ENCODE data around the gene TESK2.

Gene TESK2

GRCh38 chr1:45454464-45454863 lies 36.5 kb downstream of the TESK2 start:
- TF ChIP-seq GATA2 (IDR thresholded peaks at IDR 0.05; ENCODE audit: low read depth, low read length): no peak
- TF ChIP-seq GATA3 (IDR thresholded peaks at IDR 0.05; ENCODE audit: low read depth, low read length): no peak

GRCh38 chr1:45452503-45452902 lies 38.5 kb downstream of the TESK2 start:
- TF ChIP-seq GATA3 (IDR thresholded peaks at IDR 0.05; ENCODE audit: low read depth, low read length) (no peak), GATA2 (IDR thresholded peaks at IDR 0.05; ENCODE audit: low read depth, low read length) (no peak)

- no peak for TF ChIP-seq GATA3 (IDR thresholded peaks at IDR 0.05; ENCODE audit: low read depth, low read length)
These were observed 42.6 kb downstream of the TESK2 start for GRCh38 chr1:45448357-45448756.

GRCh38 chr1:45446950-45447672 lies 43.9 kb downstream of the TESK2 start:
- no peak for TF ChIP-seq GATA3 (IDR thresholded peaks at IDR 0.05; ENCODE audit: low read depth, low read length)
- no peak for TF ChIP-seq GATA2 (IDR thresholded peaks at IDR 0.05; ENCODE audit: low read depth, low read length)

GRCh38 chr1:45446530-45446929 lies 44.4 kb downstream of the TESK2 start:
- TF ChIP-seq GATA2 (IDR thresholded peaks at IDR 0.05; ENCODE audit: low read depth, low read length) (no peak), GATA3 (IDR thresholded peaks at IDR 0.05; ENCODE audit: low read depth, low read length) (no peak)

- no peak for TF ChIP-seq GATA3 (IDR thresholded peaks at IDR 0.05; ENCODE audit: low read depth, low read length)
These were observed 46.3 kb downstream of the TESK2 start for GRCh38 chr1:45444609-45445131.

DNA sequence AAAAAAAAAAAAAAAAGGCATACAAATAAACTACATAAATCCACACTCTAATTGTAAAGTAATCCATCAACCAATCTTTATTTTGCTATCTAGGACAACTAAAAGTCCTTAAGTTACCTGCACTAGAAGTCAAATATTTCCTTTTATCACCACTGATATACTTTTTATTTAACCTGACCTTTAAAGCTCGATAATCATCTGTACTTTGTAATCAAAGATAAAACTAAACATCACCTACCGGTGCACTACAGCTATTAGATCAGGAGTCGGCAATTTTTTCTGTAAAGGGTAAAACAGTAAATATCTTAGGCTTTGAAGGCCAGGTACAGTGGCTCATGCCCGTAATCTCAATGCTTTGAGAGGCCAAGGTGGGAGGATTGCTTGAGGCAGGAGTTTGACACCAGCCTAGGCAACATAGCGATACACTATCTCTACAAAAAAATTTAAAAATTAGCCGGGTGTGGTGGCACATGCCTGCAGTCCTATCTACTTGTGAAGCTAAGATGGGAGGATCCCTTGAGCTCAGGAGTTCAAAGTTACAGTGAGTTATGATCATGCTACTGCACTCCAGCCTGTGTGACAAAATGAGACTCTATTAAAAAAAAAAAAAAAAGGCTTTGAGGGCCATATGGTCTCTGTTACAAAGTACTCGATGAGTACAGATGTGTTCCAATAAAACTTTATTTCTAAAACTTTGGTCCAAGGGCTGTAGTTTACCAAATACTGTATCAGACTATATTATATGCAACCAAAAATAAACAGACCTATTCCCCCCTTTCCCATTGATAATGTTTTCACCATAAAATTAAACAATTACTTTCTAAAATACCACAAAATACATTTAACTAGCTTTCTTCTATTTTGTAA lies 47.1 kb downstream of the TESK2 start:
- TF ChIP-seq GATA2 (IDR thresholded peaks at IDR 0.05; ENCODE audit: low read depth, low read length): no peak
- no peak for TF ChIP-seq GATA3 (IDR thresholded peaks at IDR 0.05; ENCODE audit: low read depth, low read length)

- TF ChIP-seq GATA3 (IDR thresholded peaks at IDR 0.05; ENCODE audit: low read depth, low read length) (no peak), GATA2 (IDR thresholded peaks at IDR 0.05; ENCODE audit: low read depth, low read length) (no peak)
These were observed 48.7 kb downstream of the TESK2 start for GRCh38 chr1:45442272-45442671.

DNA sequence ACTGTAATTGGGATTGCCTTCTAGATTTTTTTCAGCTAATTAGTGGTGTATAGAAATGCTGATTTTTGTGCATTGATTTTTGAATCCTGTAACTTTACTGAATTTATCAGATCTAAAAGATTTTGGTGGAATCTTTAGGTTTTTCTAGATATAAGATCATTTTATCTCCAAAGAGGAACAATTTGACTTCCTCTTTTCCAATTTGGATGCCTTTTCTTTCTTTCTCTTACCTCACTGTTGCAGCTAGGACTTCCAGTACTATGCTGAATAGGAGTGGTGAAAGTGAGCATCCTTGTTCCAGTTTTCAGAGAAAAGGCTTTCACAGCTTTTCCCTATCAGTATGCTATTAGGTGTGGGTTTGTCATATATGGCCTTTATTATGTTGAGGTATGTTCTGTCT lies 53.6 kb downstream of the TESK2 start:
- no peak for TF ChIP-seq GATA3 (IDR thresholded peaks at IDR 0.05; ENCODE audit: low read depth, low read length)
- TF ChIP-seq GATA2 (IDR thresholded peaks at IDR 0.05; ENCODE audit: low read depth, low read length): no peak

DNA sequence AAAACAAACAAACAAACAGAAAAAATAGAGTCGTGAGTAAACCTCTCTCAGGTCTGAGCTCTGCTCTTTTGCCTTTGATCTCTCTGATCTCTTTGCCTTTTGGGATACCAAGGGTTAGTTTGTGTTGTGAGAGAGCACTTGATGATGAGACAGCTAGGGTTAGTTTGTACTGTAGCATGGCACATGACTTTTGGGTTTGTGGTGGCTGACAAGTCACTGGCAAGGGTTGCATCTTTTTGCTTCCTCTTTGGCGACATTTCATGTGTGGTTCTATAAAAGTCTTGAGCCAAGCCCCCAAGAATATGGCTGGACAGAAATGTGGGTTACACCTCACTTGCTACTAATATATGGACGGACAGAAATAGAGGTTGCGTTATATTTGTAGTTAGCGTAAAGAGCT lies 60.5 kb downstream of the TESK2 start:
- no peak for TF ChIP-seq GATA2 (IDR thresholded peaks at IDR 0.05; ENCODE audit: low read depth, low read length)
- no peak for TF ChIP-seq GATA3 (IDR thresholded peaks at IDR 0.05; ENCODE audit: low read depth, low read length)

DNA sequence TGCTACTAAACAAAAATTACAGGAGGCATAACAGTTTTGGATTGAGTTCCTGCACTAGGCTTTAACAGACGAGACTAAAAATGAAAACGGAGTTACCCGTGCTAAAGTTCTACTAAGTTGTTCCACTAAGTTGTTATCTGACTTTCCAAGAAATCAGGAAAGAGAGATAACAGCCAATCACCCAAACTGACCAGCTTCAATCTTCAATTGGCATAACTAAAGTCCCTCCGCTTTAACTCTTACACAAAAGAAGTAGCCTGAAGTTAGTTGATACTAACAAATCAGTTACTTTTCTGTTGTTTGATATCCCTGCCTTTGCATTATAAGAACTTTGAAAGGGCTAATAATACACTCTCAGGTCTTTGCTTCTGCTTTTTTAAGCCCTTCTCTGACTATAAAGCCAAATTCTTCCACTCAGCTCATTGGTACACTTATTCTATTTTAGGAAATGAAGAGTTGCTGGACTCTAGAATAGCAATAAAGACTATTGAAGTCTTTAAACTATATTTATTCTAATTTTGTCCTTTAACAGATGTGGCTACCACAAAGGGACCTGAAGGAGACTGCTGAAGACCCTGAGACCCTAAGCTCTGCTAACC lies 61.3 kb downstream of the TESK2 start:
- TF ChIP-seq GATA3 (IDR thresholded peaks at IDR 0.05; ENCODE audit: low read depth, low read length): no peak
- no peak for TF ChIP-seq GATA2 (IDR thresholded peaks at IDR 0.05; ENCODE audit: low read depth, low read length)

DNA sequence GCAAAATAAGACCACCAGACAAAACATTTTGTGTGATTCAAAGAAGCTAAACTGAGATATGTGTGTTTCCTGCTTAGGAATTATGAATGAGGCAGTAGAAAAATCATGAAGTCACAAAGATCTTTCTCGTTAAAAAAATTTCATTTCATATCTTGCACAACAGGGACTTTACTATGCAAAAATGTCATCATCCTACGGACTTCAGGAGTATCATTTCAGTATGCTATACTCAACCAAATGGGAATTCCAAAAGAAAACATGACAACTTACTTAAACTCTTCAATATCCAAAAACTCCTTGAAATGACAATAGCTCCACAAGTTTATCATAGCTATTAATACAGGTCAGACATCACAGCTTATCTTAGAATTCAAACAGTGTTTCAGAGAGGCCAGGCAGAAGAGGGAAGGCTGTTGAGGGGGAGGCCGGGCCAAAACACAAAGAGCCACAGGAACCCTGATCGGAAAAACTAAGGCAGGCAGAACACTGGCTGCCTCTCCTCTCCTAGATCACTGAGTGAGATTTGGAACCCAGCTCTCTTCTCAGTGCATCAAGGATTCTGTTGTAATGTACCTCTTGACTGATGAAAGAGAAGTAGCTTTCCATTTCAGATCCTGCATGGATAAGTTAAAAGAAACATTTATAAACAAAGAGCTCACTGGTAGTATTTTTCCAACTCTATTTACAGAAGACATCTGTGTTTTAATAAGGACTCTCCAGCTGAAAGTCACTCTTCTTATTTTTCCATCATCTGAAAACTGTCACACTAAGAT lies 66.9 kb downstream of the TESK2 start:
- TF ChIP-seq GATA3 (IDR thresholded peaks at IDR 0.05; ENCODE audit: low read depth, low read length) (no peak), GATA2 (IDR thresholded peaks at IDR 0.05; ENCODE audit: low read depth, low read length) (no peak)

DNA sequence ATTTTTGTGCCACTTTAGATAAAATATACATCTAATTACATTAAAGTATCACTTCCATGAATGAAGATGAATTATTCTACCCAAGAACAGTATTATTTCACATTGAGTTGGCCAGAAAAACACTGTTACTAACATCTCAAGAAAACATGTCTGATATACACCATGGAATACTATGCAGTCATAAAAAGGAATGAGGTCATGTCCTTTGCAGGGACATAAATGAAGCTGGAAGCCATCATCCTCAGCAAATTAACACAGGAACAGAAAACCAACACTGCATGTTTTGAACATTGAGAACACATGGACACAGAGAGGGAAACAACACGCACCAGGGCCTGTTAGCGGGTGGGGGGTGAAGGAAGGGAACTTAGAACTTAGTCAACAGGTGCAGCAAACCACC lies 69.0 kb downstream of the TESK2 start:
- TF ChIP-seq GATA3 (IDR thresholded peaks at IDR 0.05; ENCODE audit: low read depth, low read length) (no peak), GATA2 (IDR thresholded peaks at IDR 0.05; ENCODE audit: low read depth, low read length) (no peak)

GRCh38 chr1:45414746-45415145 lies 76.2 kb downstream of the TESK2 start:
- no peak for TF ChIP-seq GATA3 (IDR thresholded peaks at IDR 0.05; ENCODE audit: low read depth, low read length)
- no peak for TF ChIP-seq GATA2 (IDR thresholded peaks at IDR 0.05; ENCODE audit: low read depth, low read length)

All from SH-SY5Y (cell line).